HL-60 (cell line): Measurements from ENCODE around the gene CBFA2T2.

Experiments used
- TF ChIP-seq, protein P1 (sequence below): IDR thresholded peaks from one replicate; pipeline ENCODE4 v1.5.1; 2011; ENCODE audit warnings: low read length, control low read depth, inconsistent platforms; ENCODE audit not compliant: insufficient read depth
- TF ChIP-seq, protein P2 (sequence below): IDR thresholded peaks from 2 replicates; pipeline ENCODE4 v1.6.1; 2012; ENCODE audit warnings: low read depth; ENCODE audit not compliant: insufficient replicate concordance

DNA sequence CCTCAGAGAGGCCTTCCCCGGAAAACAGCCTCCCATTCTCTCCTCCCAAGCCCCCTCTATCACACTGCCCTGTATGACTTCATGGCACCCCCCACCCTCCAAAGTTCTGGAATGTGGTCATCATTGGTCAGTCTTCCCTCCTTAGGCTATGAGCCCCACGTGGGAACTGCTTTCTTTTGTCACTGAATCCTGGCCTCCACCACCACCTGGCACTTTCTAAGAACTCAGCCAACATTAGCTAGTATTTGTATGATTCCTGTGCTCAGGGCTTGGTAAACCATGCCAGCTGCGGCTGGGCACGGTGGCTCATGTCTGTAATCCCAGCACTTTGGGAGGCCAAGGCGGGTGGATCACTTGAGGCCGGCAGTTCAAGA lies 204.7 kb downstream of the CBFA2T2 start:
- TF ChIP-seq, protein P1, sequence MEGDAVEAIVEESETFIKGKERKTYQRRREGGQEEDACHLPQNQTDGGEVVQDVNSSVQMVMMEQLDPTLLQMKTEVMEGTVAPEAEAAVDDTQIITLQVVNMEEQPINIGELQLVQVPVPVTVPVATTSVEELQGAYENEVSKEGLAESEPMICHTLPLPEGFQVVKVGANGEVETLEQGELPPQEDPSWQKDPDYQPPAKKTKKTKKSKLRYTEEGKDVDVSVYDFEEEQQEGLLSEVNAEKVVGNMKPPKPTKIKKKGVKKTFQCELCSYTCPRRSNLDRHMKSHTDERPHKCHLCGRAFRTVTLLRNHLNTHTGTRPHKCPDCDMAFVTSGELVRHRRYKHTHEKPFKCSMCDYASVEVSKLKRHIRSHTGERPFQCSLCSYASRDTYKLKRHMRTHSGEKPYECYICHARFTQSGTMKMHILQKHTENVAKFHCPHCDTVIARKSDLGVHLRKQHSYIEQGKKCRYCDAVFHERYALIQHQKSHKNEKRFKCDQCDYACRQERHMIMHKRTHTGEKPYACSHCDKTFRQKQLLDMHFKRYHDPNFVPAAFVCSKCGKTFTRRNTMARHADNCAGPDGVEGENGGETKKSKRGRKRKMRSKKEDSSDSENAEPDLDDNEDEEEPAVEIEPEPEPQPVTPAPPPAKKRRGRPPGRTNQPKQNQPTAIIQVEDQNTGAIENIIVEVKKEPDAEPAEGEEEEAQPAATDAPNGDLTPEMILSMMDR: no peak
- TF ChIP-seq, protein P2, sequence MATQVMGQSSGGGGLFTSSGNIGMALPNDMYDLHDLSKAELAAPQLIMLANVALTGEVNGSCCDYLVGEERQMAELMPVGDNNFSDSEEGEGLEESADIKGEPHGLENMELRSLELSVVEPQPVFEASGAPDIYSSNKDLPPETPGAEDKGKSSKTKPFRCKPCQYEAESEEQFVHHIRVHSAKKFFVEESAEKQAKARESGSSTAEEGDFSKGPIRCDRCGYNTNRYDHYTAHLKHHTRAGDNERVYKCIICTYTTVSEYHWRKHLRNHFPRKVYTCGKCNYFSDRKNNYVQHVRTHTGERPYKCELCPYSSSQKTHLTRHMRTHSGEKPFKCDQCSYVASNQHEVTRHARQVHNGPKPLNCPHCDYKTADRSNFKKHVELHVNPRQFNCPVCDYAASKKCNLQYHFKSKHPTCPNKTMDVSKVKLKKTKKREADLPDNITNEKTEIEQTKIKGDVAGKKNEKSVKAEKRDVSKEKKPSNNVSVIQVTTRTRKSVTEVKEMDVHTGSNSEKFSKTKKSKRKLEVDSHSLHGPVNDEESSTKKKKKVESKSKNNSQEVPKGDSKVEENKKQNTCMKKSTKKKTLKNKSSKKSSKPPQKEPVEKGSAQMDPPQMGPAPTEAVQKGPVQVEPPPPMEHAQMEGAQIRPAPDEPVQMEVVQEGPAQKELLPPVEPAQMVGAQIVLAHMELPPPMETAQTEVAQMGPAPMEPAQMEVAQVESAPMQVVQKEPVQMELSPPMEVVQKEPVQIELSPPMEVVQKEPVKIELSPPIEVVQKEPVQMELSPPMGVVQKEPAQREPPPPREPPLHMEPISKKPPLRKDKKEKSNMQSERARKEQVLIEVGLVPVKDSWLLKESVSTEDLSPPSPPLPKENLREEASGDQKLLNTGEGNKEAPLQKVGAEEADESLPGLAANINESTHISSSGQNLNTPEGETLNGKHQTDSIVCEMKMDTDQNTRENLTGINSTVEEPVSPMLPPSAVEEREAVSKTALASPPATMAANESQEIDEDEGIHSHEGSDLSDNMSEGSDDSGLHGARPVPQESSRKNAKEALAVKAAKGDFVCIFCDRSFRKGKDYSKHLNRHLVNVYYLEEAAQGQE: no peak
